ENCODE results near the gene AIFM3.

GRCh38 chr22:20997536-20998257 is 30.6 kb downstream of the AIFM3 start:
- TF ChIP-seq, protein P1, sequence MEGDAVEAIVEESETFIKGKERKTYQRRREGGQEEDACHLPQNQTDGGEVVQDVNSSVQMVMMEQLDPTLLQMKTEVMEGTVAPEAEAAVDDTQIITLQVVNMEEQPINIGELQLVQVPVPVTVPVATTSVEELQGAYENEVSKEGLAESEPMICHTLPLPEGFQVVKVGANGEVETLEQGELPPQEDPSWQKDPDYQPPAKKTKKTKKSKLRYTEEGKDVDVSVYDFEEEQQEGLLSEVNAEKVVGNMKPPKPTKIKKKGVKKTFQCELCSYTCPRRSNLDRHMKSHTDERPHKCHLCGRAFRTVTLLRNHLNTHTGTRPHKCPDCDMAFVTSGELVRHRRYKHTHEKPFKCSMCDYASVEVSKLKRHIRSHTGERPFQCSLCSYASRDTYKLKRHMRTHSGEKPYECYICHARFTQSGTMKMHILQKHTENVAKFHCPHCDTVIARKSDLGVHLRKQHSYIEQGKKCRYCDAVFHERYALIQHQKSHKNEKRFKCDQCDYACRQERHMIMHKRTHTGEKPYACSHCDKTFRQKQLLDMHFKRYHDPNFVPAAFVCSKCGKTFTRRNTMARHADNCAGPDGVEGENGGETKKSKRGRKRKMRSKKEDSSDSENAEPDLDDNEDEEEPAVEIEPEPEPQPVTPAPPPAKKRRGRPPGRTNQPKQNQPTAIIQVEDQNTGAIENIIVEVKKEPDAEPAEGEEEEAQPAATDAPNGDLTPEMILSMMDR (IDR thresholded peaks at IDR 0.05) = no peak
- peak in 1 of 2 donors; percentile 5 for TF ChIP-seq POLR2A (IDR thresholded peaks at IDR 0.05)

Data from thyroid gland (tissue), 4 donors.